Endothelial cell of umbilical vein (primary cell): ENCODE measurements around the gene BTBD17.

Experiments used
- CTCF ChIP-seq, 2 donors: IDR thresholded peaks; 1 replicate in 1 of 2; 2 replicates in 1 of 2; pipeline ENCODE4 v1.5.1; 2011; ENCODE audit warnings: low read length in 2 of 2, mild to moderate bottlenecking in 2 of 2, moderate library complexity in 2 of 2, control low read depth in 1 of 2, inconsistent platforms in 1 of 2, low read depth in 1 of 2; ENCODE audit not compliant: insufficient read depth in 1 of 2; ENCODE audit errors: extremely low read depth in 1 of 2
- EZH2 ChIP-seq: IDR thresholded peaks from 2 replicates; pipeline ENCODE4 v1.6.1; 2012; ENCODE audit warnings: borderline replicate concordance, low read depth, mild to moderate bottlenecking, moderate library complexity, low read length, inconsistent platforms; ENCODE audit not compliant: severe bottlenecking
- JUN ChIP-seq: IDR thresholded peaks from 2 replicates; pipeline ENCODE4 v1.6.1; 2011; ENCODE audit warnings: borderline replicate concordance, low read depth; ENCODE audit not compliant: insufficient read length, insufficient read depth
- MAX ChIP-seq: IDR thresholded peaks from 2 replicates; pipeline ENCODE4 v1.6.1; 2011; ENCODE audit not compliant: insufficient read depth, insufficient read length
- POLR2A ChIP-seq: IDR thresholded peaks from 2 replicates; pipeline ENCODE4 v1.6.1; 2012; ENCODE audit warnings: low read depth, mild to moderate bottlenecking, control low read depth, low read length

GRCh38 chr17:74344658-74345057, 17.0 kb downstream of the BTBD17 start:
- TF ChIP-seq POLR2A (no peak), CTCF (IDR thresholded peaks at IDR 0.05; ENCODE audit: extremely low read depth in 1 of 2, insufficient read depth in 1 of 2, low read depth in 1 of 2, low read length in 2 of 2) (no peak), EZH2 (no peak), JUN (no peak), MAX (no peak)
